ENCODE results near the gene TMPRSS3.
"Not testable (repeated sequence)": the region's sequence is repeated elsewhere in the genome, so short reads cannot be mapped to it uniquely, and the experiment has no call there.

The TMPRSS3 gene

GRCh38 chr21:42411197-42411869 lies 15.5 kb upstream of the TMPRSS3 start:
- in situ Hi-C loops (cut with MboI; ENCODE audit: low sequenced_read_pairs) = no loop called here

GRCh38 chr21:42409366-42409765 lies 13.5 kb upstream of the TMPRSS3 start:
- in situ Hi-C loops (cut with MboI; ENCODE audit: low sequenced_read_pairs) = no loop called here

GRCh38 chr21:42408718-42409117 lies 12.9 kb upstream of the TMPRSS3 start:
- in situ Hi-C loops (cut with MboI; ENCODE audit: low sequenced_read_pairs) = not testable (repeated sequence)

GRCh38 chr21:42407476-42407875 lies 11.6 kb upstream of the TMPRSS3 start:
- in situ Hi-C loops (cut with MboI; ENCODE audit: low sequenced_read_pairs) = no loop called here

GRCh38 chr21:42406866-42407265 lies 11.0 kb upstream of the TMPRSS3 start:
- in situ Hi-C loops (cut with MboI; ENCODE audit: low sequenced_read_pairs) = no loop called here

- in situ Hi-C loops (cut with MboI; ENCODE audit: low sequenced_read_pairs) = no loop called here
Measured at GRCh38 chr21:42406201-42406621, 10.4 kb upstream of the TMPRSS3 start.

GRCh38 chr21:42405064-42406013 lies 9.5 kb upstream of the TMPRSS3 start:
- in situ Hi-C loops (cut with MboI; ENCODE audit: low sequenced_read_pairs) = no loop called here

GRCh38 chr21:42404539-42404938 lies 8.7 kb upstream of the TMPRSS3 start:
- in situ Hi-C loops (cut with MboI; ENCODE audit: low sequenced_read_pairs) = no loop called here

- in situ Hi-C loops (cut with MboI; ENCODE audit: low sequenced_read_pairs) = no loop called here
Measured at GRCh38 chr21:42403611-42404231, 7.9 kb upstream of the TMPRSS3 start, which contains the start of gene UBASH3A. UBASH3A (plus strand) TSS chr21:42403902; CDS start chr21:42403946, 44 bp downstream.

- in situ Hi-C loops (cut with MboI; ENCODE audit: low sequenced_read_pairs) = no loop called here
Measured at GRCh38 chr21:42401820-42402251, 6.0 kb upstream of the TMPRSS3 start.

GRCh38 chr21:42401154-42401553 lies 5.3 kb upstream of the TMPRSS3 start:
- in situ Hi-C loops (cut with MboI; ENCODE audit: low sequenced_read_pairs) = no loop called here

GRCh38 chr21:42400525-42400924 lies 4.7 kb upstream of the TMPRSS3 start:
- in situ Hi-C loops (cut with MboI; ENCODE audit: low sequenced_read_pairs) = no loop called here

GRCh38 chr21:42398436-42399028 lies 2.7 kb upstream of the TMPRSS3 start:
- in situ Hi-C loops (cut with MboI; ENCODE audit: low sequenced_read_pairs) = no loop called here

GRCh38 chr21:42397746-42398394 lies 2.0 kb upstream of the TMPRSS3 start:
- in situ Hi-C loops (cut with MboI; ENCODE audit: low sequenced_read_pairs) = no loop called here

- in situ Hi-C loops (cut with MboI; ENCODE audit: low sequenced_read_pairs) = no loop called here
Measured at GRCh38 chr21:42396799-42397745, 1.2 kb upstream of the TMPRSS3 start.

GRCh38 chr21:42395302-42395701 lies 550 bp downstream of the TMPRSS3 start:
- in situ Hi-C loops (cut with MboI; ENCODE audit: low sequenced_read_pairs) = no loop called here

GRCh38 chr21:42393443-42393950 lies 2.4 kb downstream of the TMPRSS3 start:
- in situ Hi-C loops (cut with MboI; ENCODE audit: low sequenced_read_pairs) = no loop called here

- in situ Hi-C loops (cut with MboI; ENCODE audit: low sequenced_read_pairs) = no loop called here
Measured at GRCh38 chr21:42392731-42393442, 3.0 kb downstream of the TMPRSS3 start.

GRCh38 chr21:42391297-42391696 lies 4.6 kb downstream of the TMPRSS3 start:
- in situ Hi-C loops (cut with MboI; ENCODE audit: low sequenced_read_pairs) = no loop called here
